Measurements from ENCODE around the gene OR5B12.

The OR5B12 gene

GRCh38 chr11:58465690-58466089 is 23.7 kb upstream of the OR5B12 start:
- H3K9ac ChIP-seq (ENCODE audit: low read length), result no peak overlapping the region
- H3K9me3 ChIP-seq (ENCODE audit: low read length), result no peaks in the 10 kb centered on the region; the same call in 1 of the 2 replicates
- TF ChIP-seq, protein P1, sequence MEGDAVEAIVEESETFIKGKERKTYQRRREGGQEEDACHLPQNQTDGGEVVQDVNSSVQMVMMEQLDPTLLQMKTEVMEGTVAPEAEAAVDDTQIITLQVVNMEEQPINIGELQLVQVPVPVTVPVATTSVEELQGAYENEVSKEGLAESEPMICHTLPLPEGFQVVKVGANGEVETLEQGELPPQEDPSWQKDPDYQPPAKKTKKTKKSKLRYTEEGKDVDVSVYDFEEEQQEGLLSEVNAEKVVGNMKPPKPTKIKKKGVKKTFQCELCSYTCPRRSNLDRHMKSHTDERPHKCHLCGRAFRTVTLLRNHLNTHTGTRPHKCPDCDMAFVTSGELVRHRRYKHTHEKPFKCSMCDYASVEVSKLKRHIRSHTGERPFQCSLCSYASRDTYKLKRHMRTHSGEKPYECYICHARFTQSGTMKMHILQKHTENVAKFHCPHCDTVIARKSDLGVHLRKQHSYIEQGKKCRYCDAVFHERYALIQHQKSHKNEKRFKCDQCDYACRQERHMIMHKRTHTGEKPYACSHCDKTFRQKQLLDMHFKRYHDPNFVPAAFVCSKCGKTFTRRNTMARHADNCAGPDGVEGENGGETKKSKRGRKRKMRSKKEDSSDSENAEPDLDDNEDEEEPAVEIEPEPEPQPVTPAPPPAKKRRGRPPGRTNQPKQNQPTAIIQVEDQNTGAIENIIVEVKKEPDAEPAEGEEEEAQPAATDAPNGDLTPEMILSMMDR (IDR thresholded peaks at IDR 0.05; ENCODE audit: low read length), result no peak
- TF ChIP-seq EZH2 (IDR thresholded peaks at IDR 0.05; ENCODE audit: borderline replicate concordance, low read length), result no peak
- no peaks in the 10 kb centered on the region for H3F3A ChIP-seq (ENCODE audit: insufficient read depth, low read length)
- H3K4me2 ChIP-seq (ENCODE audit: low read length), result no peak overlapping the region
- no peak overlapping the region for H2AFZ ChIP-seq (ENCODE audit: low read length)
- no peak overlapping the region for H3K27ac ChIP-seq (ENCODE audit: low read depth, low read length, poor library complexity, severe bottlenecking)
- H3K4me1 ChIP-seq (ENCODE audit: insufficient read depth, low read length, severe bottlenecking), result no peaks in the 10 kb centered on the region
- H3K36me3 ChIP-seq (ENCODE audit: insufficient read depth, low read length), result no peaks in the 10 kb centered on the region
- H3K4me3 ChIP-seq (ENCODE audit: low read depth, low read length, poor library complexity, severe bottlenecking), result no peak overlapping the region
- H3K9me2 ChIP-seq (ENCODE audit: low read depth, low read length), result no peaks in the 10 kb centered on the region
- no peaks in the 10 kb centered on the region for H4K20me1 ChIP-seq (ENCODE audit: insufficient read depth, low read length)
- H3K79me2 ChIP-seq (ENCODE audit: insufficient read depth, low read length), result no peaks in the 10 kb centered on the region
- H3K27me3 ChIP-seq (ENCODE audit: insufficient read depth, low read length), result no peaks in the 10 kb centered on the region

DNA sequence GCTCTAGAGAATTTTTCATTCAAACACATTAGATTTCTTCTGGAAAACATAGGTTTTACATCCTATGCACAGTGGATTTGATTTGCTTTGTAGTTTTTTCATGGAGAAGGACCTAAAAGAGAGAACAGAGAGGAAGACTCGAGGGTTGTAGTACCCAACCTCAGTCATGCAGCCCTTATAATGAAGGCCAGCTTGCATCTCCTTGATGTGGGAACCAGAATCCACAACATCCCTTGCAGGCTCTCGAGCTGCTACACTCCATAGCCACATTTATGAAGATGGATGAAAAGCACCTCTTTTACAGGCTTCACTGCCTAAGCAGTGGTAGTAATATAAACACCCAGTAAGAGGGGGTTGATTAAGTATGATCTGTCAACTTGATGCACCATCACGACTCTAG is 9.5 kb upstream of the OR5B12 start:
- Histone ChIP-seq H4K20me1 (ENCODE audit: insufficient read depth, low read length) (no peaks in the 10 kb centered on the region), H3K9me3 (ENCODE audit: low read length) (no peaks in the 10 kb centered on the region), H2AFZ (ENCODE audit: low read length) (no peak overlapping the region), H3K4me2 (ENCODE audit: low read length) (no peak overlapping the region), H3K27ac (ENCODE audit: low read depth, low read length, poor library complexity, severe bottlenecking) (no peak overlapping the region), H3K9ac (ENCODE audit: low read length) (no peak overlapping the region), H3K36me3 (ENCODE audit: insufficient read depth, low read length) (no peaks in the 10 kb centered on the region), H3F3A (ENCODE audit: insufficient read depth, low read length) (no peaks in the 10 kb centered on the region), H3K79me2 (ENCODE audit: insufficient read depth, low read length) (no peaks in the 10 kb centered on the region), H3K9me2 (ENCODE audit: low read depth, low read length) (no peaks in the 10 kb centered on the region), H3K4me1 (ENCODE audit: insufficient read depth, low read length, severe bottlenecking) (no peaks in the 10 kb centered on the region), H3K4me3 (ENCODE audit: low read depth, low read length, poor library complexity, severe bottlenecking) (no peak overlapping the region), H3K27me3 (ENCODE audit: insufficient read depth, low read length) (no peaks in the 10 kb centered on the region)
- TF ChIP-seq EZH2 (IDR thresholded peaks at IDR 0.05; ENCODE audit: borderline replicate concordance, low read length), result no peak
- TF ChIP-seq, protein P1 (IDR thresholded peaks at IDR 0.05; ENCODE audit: low read length), result no peak

DNA sequence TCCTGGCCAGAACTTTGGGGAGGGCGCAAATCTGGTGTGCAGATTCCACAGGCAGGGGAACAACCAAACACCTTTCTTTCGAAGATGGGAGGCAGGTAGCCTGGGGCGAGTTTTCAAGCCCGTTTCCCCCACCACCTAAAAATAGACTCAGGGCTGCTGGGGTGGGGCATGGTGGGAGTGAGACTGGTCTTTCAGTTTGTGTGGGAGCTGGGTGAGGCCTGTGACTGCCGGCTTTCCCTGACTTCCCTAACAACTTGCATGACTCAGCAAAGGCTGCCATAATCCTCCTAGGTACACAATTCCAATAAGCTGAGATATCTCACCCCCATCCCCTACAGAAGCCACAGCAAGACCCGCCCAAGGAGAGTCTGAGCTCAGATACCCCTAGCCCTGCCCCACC is 4.3 kb upstream of the OR5B12 start:
- Histone ChIP-seq H3K27me3 (ENCODE audit: insufficient read depth, low read length) (no peaks in the 10 kb centered on the region), H4K20me1 (ENCODE audit: insufficient read depth, low read length) (no peaks in the 10 kb centered on the region), H3K36me3 (ENCODE audit: insufficient read depth, low read length) (no peaks in the 10 kb centered on the region), H3K4me3 (ENCODE audit: low read depth, low read length, poor library complexity, severe bottlenecking) (no peak overlapping the region), H3F3A (ENCODE audit: insufficient read depth, low read length) (no peaks in the 10 kb centered on the region), H3K4me1 (ENCODE audit: insufficient read depth, low read length, severe bottlenecking) (no peaks in the 10 kb centered on the region), H2AFZ (ENCODE audit: low read length) (no peak overlapping the region), H3K27ac (ENCODE audit: low read depth, low read length, poor library complexity, severe bottlenecking) (no peak overlapping the region), H3K9ac (ENCODE audit: low read length) (no peak overlapping the region), H3K4me2 (ENCODE audit: low read length) (no peak overlapping the region), H3K9me2 (ENCODE audit: low read depth, low read length) (no peaks in the 10 kb centered on the region), H3K9me3 (ENCODE audit: low read length) (no peaks in the 10 kb centered on the region), H3K79me2 (ENCODE audit: insufficient read depth, low read length) (no peaks in the 10 kb centered on the region)
- TF ChIP-seq, protein P1 (IDR thresholded peaks at IDR 0.05; ENCODE audit: low read length), result no peak
- TF ChIP-seq EZH2 (IDR thresholded peaks at IDR 0.05; ENCODE audit: borderline replicate concordance, low read length), result no peak
